VCaP (cell line): ENCODE measurements around the gene PRSS56.
"Not testable (repeated sequence)": the region's sequence is repeated elsewhere in the genome, so short reads cannot be mapped to it uniquely, and the experiment has no call there.

Experiments used
- H3K27ac ChIP-seq: fragments of 450-650 bp; 2 replicates; pipeline ENCODE4 v1.5.1; 2017
- TF ChIP-seq, protein P1 (sequence below): fragments of 450-650 bp; conservative IDR thresholded peaks from 2 replicates; pipeline ENCODE4 v1.5.1; 2017; ENCODE audit warnings: mild to moderate bottlenecking, moderate library complexity

The PRSS56 gene

DNA sequence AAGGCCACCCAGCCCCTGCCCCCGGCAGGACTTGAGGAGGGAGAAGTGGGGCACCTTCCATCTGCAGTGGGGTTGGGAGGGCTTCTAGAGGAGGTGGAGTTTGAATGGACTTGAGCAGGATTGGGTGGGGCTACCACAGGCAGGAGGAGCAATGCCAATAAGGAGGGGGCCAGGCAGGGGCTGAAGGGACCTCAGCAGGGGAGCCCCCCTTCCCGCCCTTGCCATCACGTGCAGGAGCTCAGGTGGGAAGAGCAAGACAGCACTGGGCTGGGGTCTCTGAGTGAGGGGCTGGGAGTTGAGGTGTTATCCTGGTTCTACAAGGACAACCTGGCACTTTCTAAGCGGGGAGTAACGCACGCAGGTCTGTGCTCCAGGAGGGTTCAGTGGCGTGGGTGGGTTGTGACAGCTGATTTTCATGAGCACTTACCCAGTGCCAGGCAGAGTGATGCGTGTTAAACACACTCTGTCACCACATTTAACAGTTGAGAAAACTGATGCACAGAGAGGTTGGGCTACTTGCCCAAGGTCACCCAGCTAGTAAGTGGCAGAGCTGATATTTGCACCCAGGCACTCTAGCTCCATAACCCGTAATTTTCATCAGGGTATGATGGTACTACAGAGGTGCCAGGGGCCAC is 10.6 kb downstream of the PRSS56 start:
- TF ChIP-seq, protein P1, sequence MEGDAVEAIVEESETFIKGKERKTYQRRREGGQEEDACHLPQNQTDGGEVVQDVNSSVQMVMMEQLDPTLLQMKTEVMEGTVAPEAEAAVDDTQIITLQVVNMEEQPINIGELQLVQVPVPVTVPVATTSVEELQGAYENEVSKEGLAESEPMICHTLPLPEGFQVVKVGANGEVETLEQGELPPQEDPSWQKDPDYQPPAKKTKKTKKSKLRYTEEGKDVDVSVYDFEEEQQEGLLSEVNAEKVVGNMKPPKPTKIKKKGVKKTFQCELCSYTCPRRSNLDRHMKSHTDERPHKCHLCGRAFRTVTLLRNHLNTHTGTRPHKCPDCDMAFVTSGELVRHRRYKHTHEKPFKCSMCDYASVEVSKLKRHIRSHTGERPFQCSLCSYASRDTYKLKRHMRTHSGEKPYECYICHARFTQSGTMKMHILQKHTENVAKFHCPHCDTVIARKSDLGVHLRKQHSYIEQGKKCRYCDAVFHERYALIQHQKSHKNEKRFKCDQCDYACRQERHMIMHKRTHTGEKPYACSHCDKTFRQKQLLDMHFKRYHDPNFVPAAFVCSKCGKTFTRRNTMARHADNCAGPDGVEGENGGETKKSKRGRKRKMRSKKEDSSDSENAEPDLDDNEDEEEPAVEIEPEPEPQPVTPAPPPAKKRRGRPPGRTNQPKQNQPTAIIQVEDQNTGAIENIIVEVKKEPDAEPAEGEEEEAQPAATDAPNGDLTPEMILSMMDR = no peak
- no peak overlapping the region for H3K27ac ChIP-seq

DNA sequence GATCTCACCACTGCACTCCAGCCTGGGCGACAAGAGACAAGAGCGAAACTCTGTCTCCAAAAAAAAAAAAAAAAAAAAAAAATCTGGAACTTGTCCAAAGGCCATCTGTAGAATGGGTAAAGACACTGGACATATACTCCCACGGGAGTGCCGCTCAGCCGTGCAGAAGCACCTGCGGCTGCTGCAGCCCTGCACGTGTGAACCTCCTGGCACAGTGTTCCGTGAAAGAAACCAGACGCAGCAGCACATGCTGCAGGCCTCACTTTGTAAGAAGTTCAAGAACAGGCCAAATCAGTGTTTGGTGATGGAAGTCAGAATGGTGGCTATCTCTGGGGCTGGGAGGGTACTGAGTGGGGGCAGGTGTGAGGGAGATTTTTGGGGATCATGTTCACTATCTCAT is 12.2 kb downstream of the PRSS56 start:
- no peak overlapping the region for H3K27ac ChIP-seq

DNA sequence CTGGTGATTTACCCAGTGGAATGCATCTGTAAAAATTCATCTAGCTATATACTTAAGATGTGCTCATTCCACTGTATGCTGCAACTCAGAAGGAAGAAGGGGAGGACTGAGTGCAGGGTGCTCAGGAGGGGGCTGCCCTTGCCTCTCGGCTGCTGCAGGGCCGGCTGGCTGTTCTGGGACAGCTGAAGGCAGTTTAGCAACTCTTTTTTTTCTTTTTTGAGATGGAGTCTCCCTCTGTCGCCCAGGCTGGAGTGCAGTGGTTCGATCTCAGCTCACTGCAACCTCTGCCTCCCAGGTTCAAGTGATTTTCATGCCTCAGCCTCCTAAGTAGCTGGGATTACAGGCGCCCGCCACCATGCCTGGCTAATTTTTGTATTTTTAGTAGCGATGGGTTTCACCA is 12.6 kb downstream of the PRSS56 start:
- H3K27ac ChIP-seq = not testable (repeated sequence)

More for the DNA sequence above, 12.2 kb downstream of the PRSS56 start:
- TF ChIP-seq, protein P1 = no peak

DNA sequence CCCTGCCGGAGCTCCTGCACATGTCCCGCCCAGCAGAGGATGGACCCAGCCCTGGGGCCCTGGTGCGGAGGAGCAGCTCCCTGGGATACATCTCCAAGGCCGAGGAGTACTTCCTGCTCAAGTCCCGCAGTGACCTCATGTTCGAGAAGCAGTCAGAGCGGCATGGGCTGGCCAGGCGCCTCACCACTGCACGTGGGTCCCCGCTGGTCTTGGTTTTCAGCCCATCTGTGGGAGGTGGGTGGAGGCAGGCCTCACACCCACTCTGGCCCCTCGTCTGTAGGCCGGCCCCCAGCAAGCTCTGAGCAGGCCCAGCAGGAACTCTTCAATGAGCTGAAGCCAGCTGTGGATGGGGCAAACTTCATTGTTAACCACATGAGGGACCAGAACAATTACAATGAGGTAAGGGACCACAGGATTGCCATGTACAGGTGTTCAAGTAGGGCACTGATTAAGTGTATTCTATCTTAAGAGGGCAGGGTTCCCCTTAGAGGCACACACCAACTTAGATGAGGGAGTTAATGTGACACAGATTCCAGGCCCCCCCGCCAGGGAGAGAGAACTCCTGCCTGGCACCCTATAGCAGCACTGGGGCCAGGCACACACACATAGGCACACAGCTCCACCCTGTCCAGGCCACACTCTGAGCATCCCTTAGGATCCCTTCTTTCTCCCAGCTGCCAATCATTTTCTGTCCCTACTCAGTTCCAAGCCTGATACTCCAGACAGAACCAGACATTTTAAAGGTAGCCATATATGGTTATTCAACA is 13.9 kb downstream of the PRSS56 start:
- TF ChIP-seq, protein P1 = no peak
- H3K27ac ChIP-seq = no peak overlapping the region

DNA sequence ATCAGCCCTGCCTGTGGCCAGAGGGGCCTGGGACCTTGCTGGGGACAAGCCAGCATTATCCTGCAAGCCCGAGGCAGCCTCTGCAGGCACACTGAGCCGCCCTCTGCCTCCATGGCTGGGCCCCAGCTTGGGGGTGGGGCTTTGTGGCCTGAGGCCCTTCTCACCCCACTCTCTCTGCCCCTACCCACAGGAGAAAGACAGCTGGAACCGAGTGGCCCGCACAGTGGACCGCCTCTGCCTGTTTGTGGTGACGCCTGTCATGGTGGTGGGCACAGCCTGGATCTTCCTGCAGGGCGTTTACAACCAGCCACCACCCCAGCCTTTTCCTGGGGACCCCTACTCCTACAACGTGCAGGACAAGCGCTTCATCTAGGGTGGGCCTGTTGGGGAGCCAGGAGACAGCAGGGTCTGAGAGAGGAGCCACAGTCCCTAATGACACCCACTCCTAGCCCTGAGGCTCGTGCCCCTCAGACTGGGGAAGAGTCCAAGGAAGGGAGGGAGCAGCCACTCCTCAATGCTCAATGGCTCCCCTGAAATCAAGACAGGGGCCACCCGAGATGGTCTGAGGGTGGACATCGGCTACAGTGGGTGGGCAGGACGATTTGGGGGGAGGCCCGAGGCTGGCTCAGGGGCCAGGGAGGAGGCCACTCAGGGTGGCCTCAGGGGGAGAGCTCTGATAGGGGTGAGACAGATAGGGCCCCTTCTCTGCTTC is 14.9 kb downstream of the PRSS56 start:
- TF ChIP-seq, protein P1 = no peak
- no peak overlapping the region for H3K27ac ChIP-seq

DNA sequence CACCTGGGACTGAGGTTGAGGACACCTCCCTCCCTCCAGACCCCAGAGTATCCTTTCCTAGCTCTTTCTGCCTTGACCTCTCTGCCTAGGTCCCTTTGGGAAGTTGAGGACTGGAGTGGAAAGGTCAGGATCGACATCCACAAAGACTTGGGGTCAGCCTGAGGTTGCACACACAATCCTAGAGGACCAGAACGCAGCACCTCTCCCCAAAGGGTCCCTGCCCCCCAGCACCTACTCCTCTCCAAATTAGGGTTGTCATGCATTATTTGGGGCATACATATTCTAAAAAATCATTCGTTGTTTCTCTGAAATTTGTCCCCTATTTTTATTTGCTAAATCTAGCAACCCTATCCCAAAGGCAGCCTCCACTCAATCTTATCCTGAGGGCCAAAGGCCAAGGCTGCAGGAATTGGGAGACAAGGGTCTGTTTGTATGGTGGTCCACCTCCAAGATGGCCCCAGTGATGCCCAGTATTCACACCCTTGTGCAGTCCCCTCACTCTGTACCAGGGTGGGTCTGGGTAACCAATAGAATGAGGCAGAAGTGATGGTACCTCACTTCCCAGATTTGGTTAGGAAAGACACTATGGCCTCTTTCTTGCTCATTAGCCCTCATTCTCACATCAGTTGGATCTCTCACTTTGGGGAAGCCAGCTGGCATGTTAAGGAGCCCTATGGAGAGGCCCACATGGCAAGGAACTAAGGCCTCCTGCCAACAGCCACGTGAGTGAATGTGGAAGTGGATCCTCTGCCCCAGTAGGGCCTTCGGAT is 15.8 kb downstream of the PRSS56 start:
- no peak overlapping the region for H3K27ac ChIP-seq
- TF ChIP-seq, protein P1 = no peak

DNA sequence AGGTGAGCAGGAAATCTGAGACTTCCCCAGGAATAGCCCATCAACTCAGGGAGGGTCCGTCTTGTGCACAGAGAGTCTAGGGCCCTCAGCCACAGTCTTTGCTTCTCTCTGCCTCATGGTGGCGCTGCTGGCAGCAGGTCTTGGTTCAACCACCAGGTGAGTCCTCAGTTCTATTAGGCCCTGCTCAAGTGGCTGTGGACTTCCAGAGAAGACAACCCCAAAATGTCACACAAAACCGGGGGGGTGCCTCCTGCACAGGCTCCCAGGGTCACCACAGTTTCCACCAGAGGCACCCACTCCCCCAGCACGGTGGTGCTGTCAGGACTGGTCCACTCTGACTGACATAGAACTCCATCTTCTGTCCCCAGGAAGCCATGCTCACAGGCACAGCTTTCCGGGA is 16.9 kb downstream of the PRSS56 start:
- TF ChIP-seq, protein P1 = peak; percentile 23; the same call in 1 of the 2 replicates
- no peak overlapping the region for H3K27ac ChIP-seq
